ENCODE measurements around the gene MYO3B.

DNA sequence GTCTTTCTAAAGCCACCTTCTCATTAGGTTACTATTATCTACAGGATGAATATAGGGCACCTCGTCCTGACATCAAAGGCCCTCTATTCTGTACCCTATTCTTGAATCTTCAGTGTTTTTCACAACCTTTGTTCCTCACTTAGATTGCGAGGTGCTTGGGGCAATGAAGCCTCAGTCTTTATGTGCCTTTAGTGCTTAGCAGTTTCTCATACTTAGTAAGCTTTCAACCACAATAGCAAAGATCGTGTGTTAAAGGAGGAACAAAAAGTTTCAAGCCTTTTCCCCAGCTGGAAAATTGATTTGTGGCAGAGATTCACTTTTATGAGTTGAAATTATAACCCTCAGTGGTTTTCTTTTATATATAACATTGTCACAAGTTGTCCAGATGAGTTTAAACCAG lies 226.9 kb downstream of the MYO3B start:
- TF ChIP-seq, protein P1, sequence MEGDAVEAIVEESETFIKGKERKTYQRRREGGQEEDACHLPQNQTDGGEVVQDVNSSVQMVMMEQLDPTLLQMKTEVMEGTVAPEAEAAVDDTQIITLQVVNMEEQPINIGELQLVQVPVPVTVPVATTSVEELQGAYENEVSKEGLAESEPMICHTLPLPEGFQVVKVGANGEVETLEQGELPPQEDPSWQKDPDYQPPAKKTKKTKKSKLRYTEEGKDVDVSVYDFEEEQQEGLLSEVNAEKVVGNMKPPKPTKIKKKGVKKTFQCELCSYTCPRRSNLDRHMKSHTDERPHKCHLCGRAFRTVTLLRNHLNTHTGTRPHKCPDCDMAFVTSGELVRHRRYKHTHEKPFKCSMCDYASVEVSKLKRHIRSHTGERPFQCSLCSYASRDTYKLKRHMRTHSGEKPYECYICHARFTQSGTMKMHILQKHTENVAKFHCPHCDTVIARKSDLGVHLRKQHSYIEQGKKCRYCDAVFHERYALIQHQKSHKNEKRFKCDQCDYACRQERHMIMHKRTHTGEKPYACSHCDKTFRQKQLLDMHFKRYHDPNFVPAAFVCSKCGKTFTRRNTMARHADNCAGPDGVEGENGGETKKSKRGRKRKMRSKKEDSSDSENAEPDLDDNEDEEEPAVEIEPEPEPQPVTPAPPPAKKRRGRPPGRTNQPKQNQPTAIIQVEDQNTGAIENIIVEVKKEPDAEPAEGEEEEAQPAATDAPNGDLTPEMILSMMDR (IDR thresholded peaks at IDR 0.05): no peak
- TF ChIP-seq EP300 (IDR thresholded peaks at IDR 0.05) (no peak), POLR2AphosphoS5 (IDR thresholded peaks at IDR 0.05) (no peak), POLR2A (IDR thresholded peaks at IDR 0.05; ENCODE audit: low read depth) (no peak)

Measured in esophagus muscularis mucosa (tissue), 4 donors.